HCT116 (cell line): ENCODE results near the gene NCOA5. TPM values are rescaled to one million over a fixed set of nuclear protein-coding genes. Genes with fewer than 3 reads are reported as not detected.

ENCODE experiments used
- ATAC-seq: fragments of 200-7000 bp; cut with Tn5 transposase; 2 replicates; pipeline ENCODE4 v1.9.1; 2020; ENCODE audit warnings: mild to moderate bottlenecking, moderate library complexity
- BruUV-seq: library from RNA; stranded (reverse); fragments of 400-500 nt; replicated peaks from 2 replicates; lab custom pipeline; 2021; lab: Mats Ljungman, UMichigan
- CTCF ChIA-PET: fragments of 300-600 bp; sonication (Branson Sonifier 250); formaldehyde crosslinking; loops from one replicate; lab custom pipeline; 2021; ENCODE audit warnings: antibody characterized with exemption; lab: Charles Lee
- POLR2A ChIA-PET: fragments of 300-600, 350-600 bp; sonication (Branson Sonifier 250); formaldehyde crosslinking; loops from one replicate; lab custom pipeline; 2021; ENCODE audit warnings: antibody characterized with exemption; lab: Charles Lee
- RAD21 ChIA-PET, 2 experiments: fragments of 300-600 bp; sonication (Branson Sonifier 250); formaldehyde crosslinking; loops; one replicate each; lab custom pipeline; 2023; ENCODE audit warnings: low total read pairs in 2 of 2; ENCODE audit not compliant: uncharacterized antibody in 2 of 2, unreplicated experiment in 2 of 2, low non-redundant PET in 1 of 2; lab: Charles Lee
- DNase-seq: peaks from one replicate; pipeline ENCODE4 v3.0.0-alpha.2; 2010; ENCODE audit warnings: low read depth, low spot score
- H2AFZ ChIP-seq: fragments of 200-600 bp; shearing (Covaris generic), sonication (generic); 2 replicates; pipeline ENCODE4 v1.6.1; 2017; ENCODE audit warnings: low read depth, mixed run types, mixed read lengths, antibody characterized with exemption, low read length; ENCODE audit not compliant: poor library complexity, severe bottlenecking
- H3K27ac ChIP-seq: 2 replicates; pipeline ENCODE4 v1.5.1; 2012; ENCODE audit warnings: low read depth, low read length
- H3K27me3 ChIP-seq: fragments of 200-600 bp; sonication (generic); 2 replicates; pipeline ENCODE4 v1.6.1; 2016; ENCODE audit warnings: mixed run types, low read length, mixed read lengths; ENCODE audit not compliant: insufficient read depth
- H3K36me3 ChIP-seq, 2 experiments: fragments of 200-500 bp in 1 of 2; fragments of 200-600 bp in 1 of 2; sonication (Bioruptor generic) in 1 of 2; sonication (generic) in 1 of 2; 2 replicates each; pipeline versions ENCODE4 v1.5.1 to v1.6.1; 2014 to 2016; ENCODE audit warnings: low read length in 2 of 2, inconsistent platforms in 1 of 2, mixed read lengths in 1 of 2, mixed run types in 1 of 2; ENCODE audit not compliant: insufficient read depth in 2 of 2, control insufficient read depth in 1 of 2
- H3K4me1 ChIP-seq, 2 experiments: fragments of 200-600 bp in 1 of 2; sonication (generic) in 1 of 2; 2 replicates each; pipeline versions ENCODE4 v1.5.1 to v1.6.1; 2012 to 2017; ENCODE audit warnings: low read length in 2 of 2, inconsistent platforms in 1 of 2, mild to moderate bottlenecking in 1 of 2, mixed read lengths in 1 of 2, mixed run types in 1 of 2, moderate library complexity in 1 of 2; ENCODE audit not compliant: insufficient read depth in 2 of 2, control insufficient read depth in 1 of 2
- H3K4me2 ChIP-seq: fragments of 200-600 bp; sonication (generic); 2 replicates; pipeline ENCODE4 v1.6.1; 2017; ENCODE audit warnings: mixed run types, low read length, mixed read lengths
- H3K4me3 ChIP-seq, 2 experiments: fragments of 200-600 bp in 1 of 2; sonication (generic) in 1 of 2; replicated peaks in 1 of 2; 2 replicates each; pipeline ENCODE4 v1.5.1; 2011 to 2016; ENCODE audit warnings: low read length in 2 of 2, control low read depth in 1 of 2, low read depth in 1 of 2, mild to moderate bottlenecking in 1 of 2, mixed read lengths in 1 of 2, mixed run types in 1 of 2
- H3K79me2 ChIP-seq: fragments of 200-600 bp; sonication (generic); 2 replicates; pipeline ENCODE4 v1.6.1; 2017; ENCODE audit warnings: mild to moderate bottlenecking, mixed run types, low read length, moderate library complexity, mixed read lengths; ENCODE audit not compliant: insufficient read depth
- H3K9ac ChIP-seq: fragments of 200-600 bp; sonication (generic); 2 replicates; pipeline ENCODE4 v1.6.1; 2016; ENCODE audit warnings: low read length, mixed read lengths
- H3K9me2 ChIP-seq: fragments of 200-600 bp; sonication (generic), shearing (Covaris generic); 2 replicates; pipeline ENCODE4 v1.6.1; 2017; ENCODE audit warnings: mixed run types, mild to moderate bottlenecking, moderate library complexity; ENCODE audit not compliant: insufficient read depth
- H3K9me3 ChIP-seq, 2 experiments: fragments of 200-500 bp in 1 of 2; fragments of 200-600 bp in 1 of 2; sonication (Bioruptor generic) in 1 of 2; sonication (generic) in 1 of 2; 2 replicates each; pipeline ENCODE4 v1.6.1; 2014 to 2017; ENCODE audit warnings: low read length in 2 of 2, mixed read lengths in 2 of 2, inconsistent platforms in 1 of 2, low read depth in 1 of 2, mild to moderate bottlenecking in 1 of 2, mixed run types in 1 of 2, moderate library complexity in 1 of 2; ENCODE audit not compliant: control insufficient read depth in 1 of 2, insufficient read depth in 1 of 2
- H4K20me1 ChIP-seq: fragments of 200-600 bp; sonication (generic), shearing (Covaris generic); 2 replicates; pipeline ENCODE4 v1.6.1; 2017; ENCODE audit warnings: mixed run types, mild to moderate bottlenecking, moderate library complexity; ENCODE audit not compliant: insufficient read depth
- CBX3 ChIP-seq: IDR thresholded peaks from 2 replicates; pipeline ENCODE4 v1.6.1; 2012; ENCODE audit warnings: low read depth
- CEBPB ChIP-seq: IDR thresholded peaks from 2 replicates; pipeline ENCODE4 v1.6.1; 2012; ENCODE audit warnings: low read depth
- EGR1 ChIP-seq: IDR thresholded peaks from 2 replicates; pipeline ENCODE4 v1.6.1; 2012; ENCODE audit warnings: low read depth
- ELF1 ChIP-seq: IDR thresholded peaks from 2 replicates; pipeline ENCODE4 v1.6.1; 2012; ENCODE audit warnings: low read depth, borderline replicate concordance
- EZH2phosphoT487 ChIP-seq: fragments of 200-600 bp; IDR thresholded peaks from 2 replicates; pipeline ENCODE4 v1.6.1; 2018; ENCODE audit warnings: antibody characterized with exemption, borderline replicate concordance
- FOSL1 ChIP-seq: IDR thresholded peaks from 2 replicates; pipeline ENCODE4 v1.6.1; 2012; ENCODE audit warnings: low read depth
- JUND ChIP-seq: IDR thresholded peaks from 2 replicates; pipeline ENCODE4 v1.6.1; 2012
- POLR2A ChIP-seq: IDR thresholded peaks from 2 replicates; pipeline ENCODE4 v1.7.0; 2011; ENCODE audit warnings: borderline replicate concordance; ENCODE audit not compliant: insufficient read depth, insufficient read length; ENCODE audit errors: extremely low read depth
- POLR2AphosphoS5 ChIP-seq: IDR thresholded peaks from 2 replicates; pipeline ENCODE4 v1.6.1; 2011; ENCODE audit warnings: mild to moderate bottlenecking, low read depth, low read length, moderate library complexity
- SIN3A ChIP-seq: IDR thresholded peaks from 2 replicates; pipeline ENCODE4 v1.6.1; 2012; ENCODE audit warnings: low read depth
- SP1 ChIP-seq: IDR thresholded peaks from 2 replicates; pipeline ENCODE4 v1.6.1; 2012; ENCODE audit warnings: low read depth
- SRF ChIP-seq: IDR thresholded peaks from 2 replicates; pipeline ENCODE4 v1.6.1; 2012; ENCODE audit warnings: low read depth
- TCF7L2 ChIP-seq: IDR thresholded peaks from 2 replicates; pipeline ENCODE4 v1.7.0; 2011; ENCODE audit warnings: borderline replicate concordance, inconsistent platforms; ENCODE audit not compliant: insufficient read depth, insufficient read length; ENCODE audit errors: extremely low read depth
- ZFX ChIP-seq: fragments of 450-650 bp; IDR thresholded peaks from 2 replicates; pipeline ENCODE4 v1.6.1; 2017
- ZNF274 ChIP-seq: fragments of 200-500 bp; sonication (Bioruptor generic); IDR thresholded peaks from 2 replicates; pipeline ENCODE4 v1.6.1; 2014; ENCODE audit warnings: mild to moderate bottlenecking, low read depth, low read length, inconsistent platforms
- intact Hi-C: fragments of 100-400 bp; cut with micrococcal nuclease; formaldehyde crosslinking; loops from 2 replicates; pipeline ENCODE4 v1.10.0; 2022
- total RNA-seq: library from RNA; stranded (reverse); gene quantifications from one replicate; pipeline ENCODE4 v1.2.1, GENCODE V29; 2021; ENCODE audit not compliant: unreplicated experiment
- TF ChIP-seq, protein P1 (sequence below), 3 experiments: fragments of 200-600 bp in 1 of 3; sonication (generic) in 1 of 3; IDR thresholded peaks in 2 of 3; conservative IDR thresholded peaks in 1 of 3; 2 replicates each; pipeline ENCODE4 v1.5.1; 2012 to 2017; ENCODE audit warnings: low read depth in 2 of 3, low read length in 2 of 3, antibody characterized with exemption in 1 of 3, borderline replicate concordance in 1 of 3, control low read depth in 1 of 3, mild to moderate bottlenecking in 1 of 3, mixed read lengths in 1 of 3, mixed run types in 1 of 3, moderate library complexity in 1 of 3; ENCODE audit not compliant: insufficient read depth in 1 of 3
- TF ChIP-seq, protein P2 (sequence below): IDR thresholded peaks from 2 replicates; pipeline ENCODE4 v1.6.1; 2011; ENCODE audit warnings: mild to moderate bottlenecking, low read length, moderate library complexity; ENCODE audit not compliant: insufficient replicate concordance; ENCODE audit errors: extremely low read depth
- TF ChIP-seq, protein P3 (sequence below): IDR thresholded peaks from 2 replicates; pipeline ENCODE4 v1.6.1; 2012; ENCODE audit warnings: low read depth
- TF ChIP-seq, protein P4 (sequence below): IDR thresholded peaks from 2 replicates; pipeline ENCODE4 v1.6.1; 2012
- TF ChIP-seq, protein P5 (sequence below): IDR thresholded peaks from 2 replicates; pipeline ENCODE4 v1.6.1; 2012

NCOA5 gene
- total RNA-seq, 1 experiment from 2014 or later: 31.6 TPM

DNA sequence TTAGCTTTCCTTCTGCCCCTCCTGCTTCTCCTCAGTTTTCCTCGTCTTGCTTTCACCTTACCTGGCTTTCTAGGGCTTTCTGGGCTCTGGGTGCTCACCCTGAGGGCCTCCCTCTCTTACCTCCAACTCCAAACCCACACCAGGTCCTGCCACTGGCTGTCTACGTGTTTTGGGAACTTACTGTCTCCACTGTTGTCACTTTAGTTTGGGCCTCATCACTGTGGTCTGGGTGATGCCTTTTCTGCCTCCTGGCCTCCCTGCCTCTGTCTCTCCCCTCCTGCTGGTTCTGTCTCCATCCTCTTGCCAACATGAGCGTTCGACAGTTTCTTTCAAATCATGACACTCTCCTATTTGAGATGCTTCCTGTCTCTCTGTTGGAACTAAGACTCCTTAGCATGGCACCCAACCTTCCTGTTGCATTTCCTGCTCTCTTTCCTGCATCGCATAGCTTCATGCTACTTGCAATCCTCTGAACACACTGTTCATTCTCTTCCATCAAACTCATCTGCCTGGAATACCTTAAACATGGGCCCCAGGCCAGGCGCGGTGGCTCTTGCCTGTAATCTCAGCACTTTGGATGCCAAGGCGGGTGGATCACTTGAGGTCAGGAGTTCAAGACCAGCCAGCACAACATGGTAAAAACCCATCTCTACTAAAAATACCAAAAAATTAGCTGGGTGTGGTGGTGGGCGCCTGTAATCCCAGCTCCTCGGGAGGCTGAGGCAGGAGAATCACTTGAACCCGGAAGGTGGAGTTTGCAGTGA lies 33.9 kb upstream of the NCOA5 start:
- ChIA-PET RAD21 (no interaction called here), CTCF (interaction anchor here (0.7 kb wide), 1 partner anchor 28 kb away, joined by 3 read pairs; no protein-coding TSS in a partner anchor), POLR2A (no interaction called here)
- Histone ChIP-seq H3K27me3 (no peaks in the 10 kb centered on the region), H3K9ac (no peak overlapping the region), H3K4me2 (no peak overlapping the region), H3K9me2 (no peaks in the 10 kb centered on the region), H3K9me3 (no peaks in the 10 kb centered on the region), H4K20me1 (no peaks in the 10 kb centered on the region), H3K36me3 (peaks cover 3 to 18% of the 10 kb centered on the region in 2 experiments; a peak in 2 of 4 replicates)
- intact Hi-C loops: no loop called here
- no peak for ATAC-seq
- no TSS peak for BruUV-seq
- TF ChIP-seq POLR2A (no peak), POLR2AphosphoS5 (no peak), FOSL1 (no peak), ZFX (no peak), ZNF274 (no peak), EGR1 (no peak), ELF1 (no peak), EZH2phosphoT487 (no peak), SP1 (no peak), JUND (no peak), SIN3A (no peak), TCF7L2 (no peak), CEBPB (no peak), CBX3 (no peak), SRF (no peak)
- TF ChIP-seq, protein P1, sequence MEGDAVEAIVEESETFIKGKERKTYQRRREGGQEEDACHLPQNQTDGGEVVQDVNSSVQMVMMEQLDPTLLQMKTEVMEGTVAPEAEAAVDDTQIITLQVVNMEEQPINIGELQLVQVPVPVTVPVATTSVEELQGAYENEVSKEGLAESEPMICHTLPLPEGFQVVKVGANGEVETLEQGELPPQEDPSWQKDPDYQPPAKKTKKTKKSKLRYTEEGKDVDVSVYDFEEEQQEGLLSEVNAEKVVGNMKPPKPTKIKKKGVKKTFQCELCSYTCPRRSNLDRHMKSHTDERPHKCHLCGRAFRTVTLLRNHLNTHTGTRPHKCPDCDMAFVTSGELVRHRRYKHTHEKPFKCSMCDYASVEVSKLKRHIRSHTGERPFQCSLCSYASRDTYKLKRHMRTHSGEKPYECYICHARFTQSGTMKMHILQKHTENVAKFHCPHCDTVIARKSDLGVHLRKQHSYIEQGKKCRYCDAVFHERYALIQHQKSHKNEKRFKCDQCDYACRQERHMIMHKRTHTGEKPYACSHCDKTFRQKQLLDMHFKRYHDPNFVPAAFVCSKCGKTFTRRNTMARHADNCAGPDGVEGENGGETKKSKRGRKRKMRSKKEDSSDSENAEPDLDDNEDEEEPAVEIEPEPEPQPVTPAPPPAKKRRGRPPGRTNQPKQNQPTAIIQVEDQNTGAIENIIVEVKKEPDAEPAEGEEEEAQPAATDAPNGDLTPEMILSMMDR (IDR thresholded peaks at IDR 0.05 in 2 of 3, conservative IDR thresholded peaks at IDR 0.05 in 1 of 3; ENCODE audit: borderline replicate concordance in 1 of 3, insufficient read depth in 1 of 3, low read depth in 2 of 3, low read length in 2 of 3): no peak
- TF ChIP-seq, protein P2, sequence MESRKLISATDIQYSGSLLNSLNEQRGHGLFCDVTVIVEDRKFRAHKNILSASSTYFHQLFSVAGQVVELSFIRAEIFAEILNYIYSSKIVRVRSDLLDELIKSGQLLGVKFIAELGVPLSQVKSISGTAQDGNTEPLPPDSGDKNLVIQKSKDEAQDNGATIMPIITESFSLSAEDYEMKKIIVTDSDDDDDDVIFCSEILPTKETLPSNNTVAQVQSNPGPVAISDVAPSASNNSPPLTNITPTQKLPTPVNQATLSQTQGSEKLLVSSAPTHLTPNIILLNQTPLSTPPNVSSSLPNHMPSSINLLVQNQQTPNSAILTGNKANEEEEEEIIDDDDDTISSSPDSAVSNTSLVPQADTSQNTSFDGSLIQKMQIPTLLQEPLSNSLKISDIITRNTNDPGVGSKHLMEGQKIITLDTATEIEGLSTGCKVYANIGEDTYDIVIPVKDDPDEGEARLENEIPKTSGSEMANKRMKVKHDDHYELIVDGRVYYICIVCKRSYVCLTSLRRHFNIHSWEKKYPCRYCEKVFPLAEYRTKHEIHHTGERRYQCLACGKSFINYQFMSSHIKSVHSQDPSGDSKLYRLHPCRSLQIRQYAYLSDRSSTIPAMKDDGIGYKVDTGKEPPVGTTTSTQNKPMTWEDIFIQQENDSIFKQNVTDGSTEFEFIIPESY: no peak
- TF ChIP-seq, protein P3, sequence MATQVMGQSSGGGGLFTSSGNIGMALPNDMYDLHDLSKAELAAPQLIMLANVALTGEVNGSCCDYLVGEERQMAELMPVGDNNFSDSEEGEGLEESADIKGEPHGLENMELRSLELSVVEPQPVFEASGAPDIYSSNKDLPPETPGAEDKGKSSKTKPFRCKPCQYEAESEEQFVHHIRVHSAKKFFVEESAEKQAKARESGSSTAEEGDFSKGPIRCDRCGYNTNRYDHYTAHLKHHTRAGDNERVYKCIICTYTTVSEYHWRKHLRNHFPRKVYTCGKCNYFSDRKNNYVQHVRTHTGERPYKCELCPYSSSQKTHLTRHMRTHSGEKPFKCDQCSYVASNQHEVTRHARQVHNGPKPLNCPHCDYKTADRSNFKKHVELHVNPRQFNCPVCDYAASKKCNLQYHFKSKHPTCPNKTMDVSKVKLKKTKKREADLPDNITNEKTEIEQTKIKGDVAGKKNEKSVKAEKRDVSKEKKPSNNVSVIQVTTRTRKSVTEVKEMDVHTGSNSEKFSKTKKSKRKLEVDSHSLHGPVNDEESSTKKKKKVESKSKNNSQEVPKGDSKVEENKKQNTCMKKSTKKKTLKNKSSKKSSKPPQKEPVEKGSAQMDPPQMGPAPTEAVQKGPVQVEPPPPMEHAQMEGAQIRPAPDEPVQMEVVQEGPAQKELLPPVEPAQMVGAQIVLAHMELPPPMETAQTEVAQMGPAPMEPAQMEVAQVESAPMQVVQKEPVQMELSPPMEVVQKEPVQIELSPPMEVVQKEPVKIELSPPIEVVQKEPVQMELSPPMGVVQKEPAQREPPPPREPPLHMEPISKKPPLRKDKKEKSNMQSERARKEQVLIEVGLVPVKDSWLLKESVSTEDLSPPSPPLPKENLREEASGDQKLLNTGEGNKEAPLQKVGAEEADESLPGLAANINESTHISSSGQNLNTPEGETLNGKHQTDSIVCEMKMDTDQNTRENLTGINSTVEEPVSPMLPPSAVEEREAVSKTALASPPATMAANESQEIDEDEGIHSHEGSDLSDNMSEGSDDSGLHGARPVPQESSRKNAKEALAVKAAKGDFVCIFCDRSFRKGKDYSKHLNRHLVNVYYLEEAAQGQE: no peak
- TF ChIP-seq, protein P4, sequence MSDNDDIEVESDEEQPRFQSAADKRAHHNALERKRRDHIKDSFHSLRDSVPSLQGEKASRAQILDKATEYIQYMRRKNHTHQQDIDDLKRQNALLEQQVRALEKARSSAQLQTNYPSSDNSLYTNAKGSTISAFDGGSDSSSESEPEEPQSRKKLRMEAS: no peak
- TF ChIP-seq, protein P5, sequence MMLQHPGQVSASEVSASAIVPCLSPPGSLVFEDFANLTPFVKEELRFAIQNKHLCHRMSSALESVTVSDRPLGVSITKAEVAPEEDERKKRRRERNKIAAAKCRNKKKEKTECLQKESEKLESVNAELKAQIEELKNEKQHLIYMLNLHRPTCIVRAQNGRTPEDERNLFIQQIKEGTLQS: no peak
- TF ChIP-seq, all 23 proteins: peak for 0
- no peak overlapping the region for H3K4me3 ChIP-seq
- peak overlapping the region; percentile 18; the same call in 1 of the 2 replicates for H3K27ac ChIP-seq
- no peak overlapping the region for H2AFZ ChIP-seq
- H3K79me2 ChIP-seq: peaks cover 9% of the 10 kb centered on the region
- DNase-seq: no peak
- peaks cover 6 to 7% of the 10 kb centered on the region in 2 experiments for H3K4me1 ChIP-seq
